ENCODE measurements around the gene B4GALT7.

Gene B4GALT7

GRCh38 chr5:177604656-177605055 is 4.7 kb downstream of the B4GALT7 start:
- no peaks in the 10 kb centered on the region for H3K9me3 ChIP-seq (ENCODE audit: control insufficient read depth, low read length)
- H3K9ac ChIP-seq (ENCODE audit: low read length) = no peak overlapping the region
- peaks cover 23% of the 10 kb centered on the region for H3K36me3 ChIP-seq (ENCODE audit: control insufficient read depth, insufficient read depth, low read length, severe bottlenecking)
- H3K27me3 ChIP-seq (replicated peaks; ENCODE audit: control insufficient read depth, insufficient read depth, low read length) = no peaks in the 10 kb centered on the region
- peaks cover 25% of the 10 kb centered on the region for H3K4me1 ChIP-seq (ENCODE audit: control insufficient read depth, insufficient read depth, low read length)
- no peak overlapping the region for H3K4me3 ChIP-seq (ENCODE audit: low read length)
- no peak for DNase-seq (ENCODE audit: low read depth)

DNA sequence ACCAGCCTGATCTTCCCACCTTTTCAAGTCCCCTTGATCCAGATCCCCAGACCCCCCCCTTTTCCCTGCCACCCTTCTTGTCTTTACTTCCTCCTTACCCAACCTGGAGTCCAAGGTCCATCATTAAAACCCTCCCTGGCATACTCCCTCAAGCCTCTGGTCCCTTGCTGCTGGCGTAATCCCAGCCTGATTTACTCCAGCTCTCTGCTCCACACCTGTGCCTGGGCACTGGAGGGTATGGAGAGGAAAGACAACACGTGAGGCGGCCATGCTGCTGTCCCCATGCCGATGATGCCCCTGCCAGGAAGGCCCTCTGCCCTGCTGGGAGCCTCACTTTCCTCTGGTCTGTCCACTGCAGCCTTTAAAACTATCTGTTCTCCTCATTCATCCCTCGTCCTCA is 5.1 kb downstream of the B4GALT7 start:
- peaks cover 25% of the 10 kb centered on the region for H3K4me1 ChIP-seq (ENCODE audit: control insufficient read depth, insufficient read depth, low read length)
- no peaks in the 10 kb centered on the region for H3K27me3 ChIP-seq (replicated peaks; ENCODE audit: control insufficient read depth, insufficient read depth, low read length)
- no peak overlapping the region for H3K4me3 ChIP-seq (ENCODE audit: low read length)
- H3K36me3 ChIP-seq (ENCODE audit: control insufficient read depth, insufficient read depth, low read length, severe bottlenecking) = peaks cover 27% of the 10 kb centered on the region
- H3K9ac ChIP-seq (ENCODE audit: low read length) = no peak overlapping the region
- no peak for DNase-seq (ENCODE audit: low read depth)
- H3K9me3 ChIP-seq (ENCODE audit: control insufficient read depth, low read length) = no peaks in the 10 kb centered on the region

GRCh38 chr5:177605667-177606066 is 5.7 kb downstream of the B4GALT7 start:
- DNase-seq (ENCODE audit: low read depth) = no peak
- Histone ChIP-seq H3K36me3 (ENCODE audit: control insufficient read depth, insufficient read depth, low read length, severe bottlenecking) (peaks cover 27% of the 10 kb centered on the region), H3K9ac (ENCODE audit: low read length) (no peak overlapping the region), H3K9me3 (ENCODE audit: control insufficient read depth, low read length) (no peaks in the 10 kb centered on the region), H3K4me1 (ENCODE audit: control insufficient read depth, insufficient read depth, low read length) (peaks cover 25% of the 10 kb centered on the region), H3K4me3 (ENCODE audit: low read length) (no peak overlapping the region), H3K27me3 (replicated peaks; ENCODE audit: control insufficient read depth, insufficient read depth, low read length) (no peaks in the 10 kb centered on the region)

GRCh38 chr5:177606071-177607051 is 6.4 kb downstream of the B4GALT7 start:
- DNase-seq (ENCODE audit: low read depth) = no peak
- no peak overlapping the region for H3K4me3 ChIP-seq (ENCODE audit: low read length)
- H3K9me3 ChIP-seq (ENCODE audit: control insufficient read depth, low read length) = no peaks in the 10 kb centered on the region
- H3K9ac ChIP-seq (ENCODE audit: low read length) = peak overlapping the region; percentile 37
- peaks cover 18% of the 10 kb centered on the region for H3K4me1 ChIP-seq (ENCODE audit: control insufficient read depth, insufficient read depth, low read length)
- no peaks in the 10 kb centered on the region for H3K27me3 ChIP-seq (replicated peaks; ENCODE audit: control insufficient read depth, insufficient read depth, low read length)
- peaks cover 27% of the 10 kb centered on the region for H3K36me3 ChIP-seq (ENCODE audit: control insufficient read depth, insufficient read depth, low read length, severe bottlenecking)

GRCh38 chr5:177607115-177607451 is 7.2 kb downstream of the B4GALT7 start:
- H3K4me3 ChIP-seq (ENCODE audit: low read length) = no peak overlapping the region
- peaks cover 11% of the 10 kb centered on the region for H3K4me1 ChIP-seq (ENCODE audit: control insufficient read depth, insufficient read depth, low read length)
- H3K36me3 ChIP-seq (ENCODE audit: control insufficient read depth, insufficient read depth, low read length, severe bottlenecking) = peaks cover 27% of the 10 kb centered on the region
- no peak for DNase-seq (ENCODE audit: low read depth)
- H3K9ac ChIP-seq (ENCODE audit: low read length) = peak overlapping the region; percentile 37
- H3K27me3 ChIP-seq (replicated peaks; ENCODE audit: control insufficient read depth, insufficient read depth, low read length) = no peaks in the 10 kb centered on the region
- no peaks in the 10 kb centered on the region for H3K9me3 ChIP-seq (ENCODE audit: control insufficient read depth, low read length)

DNA sequence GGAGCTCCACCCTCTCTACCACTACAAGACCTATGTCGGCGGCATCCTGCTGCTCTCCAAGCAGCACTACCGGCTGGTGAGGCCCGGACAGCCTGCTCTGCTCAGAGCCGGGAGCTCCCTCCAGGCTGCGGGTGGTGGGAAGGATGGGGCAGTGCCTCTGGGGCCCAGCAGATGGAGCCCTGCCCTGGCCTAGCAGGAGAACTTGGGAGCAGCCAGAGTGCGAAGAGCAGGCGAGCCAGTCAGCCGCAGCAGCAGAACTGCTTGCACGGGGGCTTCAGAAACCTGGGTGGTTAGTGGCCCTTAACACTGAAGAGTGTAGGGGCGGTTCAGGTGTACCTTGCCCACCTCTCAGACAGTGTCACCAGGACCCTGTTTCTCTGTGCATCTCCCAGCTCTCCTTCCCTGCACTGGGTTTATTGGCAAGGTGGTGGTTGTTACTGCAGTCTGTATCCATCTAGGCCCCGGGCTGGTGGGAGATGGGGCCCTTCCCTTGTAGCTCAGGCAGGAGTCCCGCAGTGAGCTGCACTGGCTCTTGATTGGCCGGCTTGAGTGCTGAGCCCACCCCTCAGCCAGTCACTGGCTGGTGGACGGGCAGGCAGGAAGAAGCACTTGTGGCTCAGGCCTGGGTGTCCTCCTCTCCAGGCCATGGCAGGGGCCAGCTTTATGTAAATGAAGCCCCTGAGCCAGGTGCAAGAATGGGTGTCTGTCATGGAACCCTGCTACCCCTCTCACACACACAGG is 7.7 kb downstream of the B4GALT7 start:
- no peaks in the 10 kb centered on the region for H3K27me3 ChIP-seq (replicated peaks; ENCODE audit: control insufficient read depth, insufficient read depth, low read length)
- no peaks in the 10 kb centered on the region for H3K9me3 ChIP-seq (ENCODE audit: control insufficient read depth, low read length)

GRCh38 chr5:177608243-177609075 is 8.5 kb downstream of the B4GALT7 start:
- no peak overlapping the region for H3K4me3 ChIP-seq (ENCODE audit: low read length)
- H3K27me3 ChIP-seq (replicated peaks; ENCODE audit: control insufficient read depth, insufficient read depth, low read length) = no peaks in the 10 kb centered on the region
- H3K4me1 ChIP-seq (ENCODE audit: control insufficient read depth, insufficient read depth, low read length) = peaks cover 4% of the 10 kb centered on the region
- DNase-seq (ENCODE audit: low read depth) = no peak
- H3K36me3 ChIP-seq (ENCODE audit: control insufficient read depth, insufficient read depth, low read length, severe bottlenecking) = peaks cover 27% of the 10 kb centered on the region
- no peaks in the 10 kb centered on the region for H3K9me3 ChIP-seq (ENCODE audit: control insufficient read depth, low read length)
- H3K9ac ChIP-seq (ENCODE audit: low read length) = no peak overlapping the region

More for the DNA sequence above, 7.7 kb downstream of the B4GALT7 start:
- H3K4me1 ChIP-seq (ENCODE audit: control insufficient read depth, insufficient read depth, low read length) = peaks cover 5% of the 10 kb centered on the region
- H3K9ac ChIP-seq (ENCODE audit: low read length) = peak overlapping the region; percentile 37
- peak; percentile 85 for DNase-seq (ENCODE audit: low read depth)
- peaks cover 27% of the 10 kb centered on the region for H3K36me3 ChIP-seq (ENCODE audit: control insufficient read depth, insufficient read depth, low read length, severe bottlenecking)
- H3K4me3 ChIP-seq (ENCODE audit: low read length) = no peak overlapping the region

DNA sequence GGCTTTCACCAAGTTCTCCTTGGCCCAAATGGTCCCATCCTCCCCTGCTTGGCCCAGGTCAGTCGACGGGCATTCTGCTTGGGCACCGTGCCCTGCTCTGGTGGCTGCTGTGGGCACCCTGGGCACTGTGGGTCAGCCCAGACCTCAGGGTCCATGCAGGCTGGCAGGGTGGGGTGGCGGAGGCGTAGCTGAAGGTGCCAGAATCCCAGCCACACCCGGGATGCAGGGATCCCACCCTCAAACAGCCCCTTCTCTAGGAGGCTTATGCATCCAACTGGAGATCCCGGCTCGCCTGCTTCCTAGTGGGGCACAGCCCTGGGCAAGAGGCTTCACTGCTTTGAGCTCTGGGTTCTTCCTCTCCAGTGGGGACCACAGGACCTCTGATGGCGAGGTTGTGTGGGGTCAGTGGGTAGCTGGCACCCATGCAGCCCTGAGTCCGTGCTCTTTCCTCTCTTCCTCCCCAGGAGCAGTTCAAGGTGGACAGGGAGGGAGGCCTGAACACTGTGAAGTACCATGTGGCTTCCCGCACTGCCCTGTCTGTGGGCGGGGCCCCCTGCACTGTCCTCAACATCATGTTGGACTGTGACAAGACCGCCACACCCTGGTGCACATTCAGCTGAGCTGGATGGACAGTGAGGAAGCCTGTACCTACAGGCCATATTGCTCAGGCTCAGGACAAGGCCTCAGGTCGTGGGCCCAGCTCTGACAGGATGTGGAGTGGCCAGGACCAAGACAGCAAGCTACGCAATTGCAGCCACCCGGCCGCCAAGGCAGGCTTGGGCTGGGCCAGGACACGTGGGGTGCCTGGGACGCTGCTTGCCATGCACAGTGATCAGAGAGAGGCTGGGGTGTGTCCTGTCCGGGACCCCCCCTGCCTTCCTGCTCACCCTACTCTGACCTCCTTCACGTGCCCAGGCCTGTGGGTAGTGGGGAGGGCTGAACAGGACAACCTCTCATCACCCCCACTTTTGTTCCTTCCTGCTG is 9.4 kb downstream of the B4GALT7 start:
- no peaks in the 10 kb centered on the region for H3K9me3 ChIP-seq (ENCODE audit: control insufficient read depth, low read length)
- DNase-seq (ENCODE audit: low read depth) = no peak
- peak overlapping the region; percentile 9 for H3K9ac ChIP-seq (ENCODE audit: low read length)
- peaks cover 27% of the 10 kb centered on the region for H3K36me3 ChIP-seq (ENCODE audit: control insufficient read depth, insufficient read depth, low read length, severe bottlenecking)
- peaks cover 4% of the 10 kb centered on the region for H3K4me1 ChIP-seq (ENCODE audit: control insufficient read depth, insufficient read depth, low read length)
- H3K27me3 ChIP-seq (replicated peaks; ENCODE audit: control insufficient read depth, insufficient read depth, low read length) = no peaks in the 10 kb centered on the region
- H3K4me3 ChIP-seq (ENCODE audit: low read length) = no peak overlapping the region

GRCh38 chr5:177610131-177610769 is 10.3 kb downstream of the B4GALT7 start:
- Histone ChIP-seq H3K4me1 (ENCODE audit: control insufficient read depth, insufficient read depth, low read length) (peaks cover 4% of the 10 kb centered on the region), H3K4me3 (ENCODE audit: low read length) (no peak overlapping the region), H3K27me3 (replicated peaks; ENCODE audit: control insufficient read depth, insufficient read depth, low read length) (no peaks in the 10 kb centered on the region), H3K9ac (ENCODE audit: low read length) (no peak overlapping the region), H3K9me3 (ENCODE audit: control insufficient read depth, low read length) (no peaks in the 10 kb centered on the region), H3K36me3 (ENCODE audit: control insufficient read depth, insufficient read depth, low read length, severe bottlenecking) (peaks cover 24% of the 10 kb centered on the region)
- no peak for DNase-seq (ENCODE audit: low read depth)
